NCI-H2171 (cell line): Measurements from ENCODE around the gene TNPO3.
"Not testable (repeated sequence)": the region's sequence is repeated elsewhere in the genome, so short reads cannot be mapped to it uniquely, and the experiment has no call there.

ENCODE experiments used
- DNase-seq: peaks from one replicate; lab custom pipeline; 2025; lab: John Stamatoyannopoulos, UW

TNPO3 gene

DNA sequence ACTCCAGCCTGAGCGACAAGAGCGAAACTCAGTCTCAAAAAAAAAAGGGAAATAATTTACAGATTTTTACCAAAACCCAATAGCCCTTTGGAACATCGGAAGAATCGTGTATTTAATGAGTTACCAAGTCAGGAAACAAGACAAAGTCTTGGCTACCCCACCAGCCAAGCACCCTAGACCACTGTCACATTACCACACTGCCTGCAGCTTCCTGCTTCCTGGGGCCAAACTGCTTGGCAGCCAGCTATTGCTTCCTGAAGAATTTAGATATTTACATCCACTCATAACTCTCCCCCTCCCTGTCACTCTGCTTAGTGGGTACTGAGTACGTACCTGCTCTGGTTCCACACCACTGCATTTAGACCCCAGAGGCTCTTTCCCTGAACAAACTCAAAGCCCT, 14.1 kb upstream of the TNPO3 start:
- DNase-seq, result no peak

DNA sequence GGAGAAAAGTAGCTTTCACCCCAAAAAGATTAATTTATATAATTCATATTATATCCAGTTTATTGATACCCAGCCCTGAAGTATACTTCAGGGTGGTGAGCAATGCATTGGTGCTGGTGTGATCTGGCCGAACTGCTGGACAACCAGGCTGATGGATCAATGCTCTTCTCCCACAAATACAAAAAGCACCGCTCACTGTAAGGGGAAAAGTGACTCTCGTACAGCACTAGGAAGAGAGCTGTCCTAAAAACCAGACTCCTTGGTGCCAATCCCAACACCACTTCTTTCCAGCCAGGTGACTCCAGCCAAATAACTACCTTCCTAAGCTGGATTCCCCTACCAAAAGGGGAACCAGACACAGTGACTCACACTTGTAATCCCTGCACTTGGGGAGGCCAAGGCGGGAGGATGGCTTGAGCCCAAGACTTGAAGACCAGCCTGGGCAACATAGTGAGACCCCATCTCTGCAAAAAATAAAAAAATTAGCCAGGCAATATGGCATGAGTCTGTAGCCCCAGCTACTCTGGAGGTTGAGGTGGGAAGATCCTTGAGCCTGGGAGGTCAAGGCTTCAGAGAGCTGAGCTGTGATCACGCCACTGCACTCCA, 13.1 kb upstream of the TNPO3 start:
- DNase-seq, result no peak

DNA sequence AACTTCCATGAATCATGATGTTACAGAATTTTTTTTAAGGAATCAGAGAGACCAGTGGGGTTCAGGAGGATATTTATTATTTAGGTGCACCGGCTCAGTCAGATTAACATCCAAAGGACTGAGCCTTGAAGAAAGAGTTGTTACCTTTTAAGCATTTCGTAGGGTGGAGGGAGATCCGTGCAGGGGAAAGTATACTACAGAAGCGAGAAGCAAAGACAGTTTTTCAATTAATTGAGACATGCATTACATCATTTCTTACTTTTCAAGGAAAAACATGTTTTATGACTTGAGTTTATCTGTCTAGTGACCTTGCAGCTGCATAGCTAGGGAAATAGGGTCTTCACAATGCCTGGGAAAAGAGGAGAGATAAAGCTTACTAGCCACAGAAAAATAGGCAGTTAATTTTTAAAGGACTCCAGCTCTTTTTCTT, 12.2 kb upstream of the TNPO3 start:
- not testable (repeated sequence) for DNase-seq

DNA sequence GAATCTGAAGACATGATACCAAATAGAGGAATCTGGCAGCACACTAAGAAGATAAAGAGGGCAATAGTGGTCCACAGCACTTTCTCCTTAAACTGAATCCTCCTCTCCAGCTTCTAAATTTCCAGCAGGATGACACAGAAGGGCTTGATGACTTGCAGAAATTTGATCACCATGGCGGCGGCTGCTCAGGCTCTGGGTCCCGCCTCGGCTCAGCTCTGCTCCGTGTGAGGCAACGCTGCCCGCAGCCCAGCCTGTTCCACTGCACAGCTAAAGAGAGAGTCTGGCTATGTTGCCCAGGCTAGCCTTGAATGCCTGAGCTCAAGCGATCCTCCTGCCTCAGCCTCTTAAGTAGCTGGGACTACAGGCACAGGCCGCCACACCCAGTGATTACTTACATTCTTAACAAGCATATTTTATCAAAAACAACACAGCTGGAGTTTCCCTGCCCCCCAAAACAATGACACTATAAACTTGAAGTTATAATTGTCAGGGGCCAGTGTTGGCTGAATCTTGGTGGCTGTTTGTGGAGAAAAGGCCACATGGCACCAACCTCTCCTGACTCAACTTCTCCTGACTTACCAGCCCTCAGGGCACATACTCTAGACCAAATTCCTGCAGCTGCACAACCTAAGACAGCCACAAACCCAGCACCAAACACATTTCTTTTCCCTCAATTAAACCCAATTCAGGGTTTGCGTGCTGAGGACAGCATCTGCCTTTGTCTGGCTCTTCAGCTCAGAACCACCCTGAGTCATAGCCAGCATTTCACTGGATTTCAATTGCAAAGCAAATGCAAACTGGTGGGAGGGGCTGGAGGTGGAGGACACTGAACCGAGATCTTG, 11.6 kb upstream of the TNPO3 start:
- no peak for DNase-seq

DNA sequence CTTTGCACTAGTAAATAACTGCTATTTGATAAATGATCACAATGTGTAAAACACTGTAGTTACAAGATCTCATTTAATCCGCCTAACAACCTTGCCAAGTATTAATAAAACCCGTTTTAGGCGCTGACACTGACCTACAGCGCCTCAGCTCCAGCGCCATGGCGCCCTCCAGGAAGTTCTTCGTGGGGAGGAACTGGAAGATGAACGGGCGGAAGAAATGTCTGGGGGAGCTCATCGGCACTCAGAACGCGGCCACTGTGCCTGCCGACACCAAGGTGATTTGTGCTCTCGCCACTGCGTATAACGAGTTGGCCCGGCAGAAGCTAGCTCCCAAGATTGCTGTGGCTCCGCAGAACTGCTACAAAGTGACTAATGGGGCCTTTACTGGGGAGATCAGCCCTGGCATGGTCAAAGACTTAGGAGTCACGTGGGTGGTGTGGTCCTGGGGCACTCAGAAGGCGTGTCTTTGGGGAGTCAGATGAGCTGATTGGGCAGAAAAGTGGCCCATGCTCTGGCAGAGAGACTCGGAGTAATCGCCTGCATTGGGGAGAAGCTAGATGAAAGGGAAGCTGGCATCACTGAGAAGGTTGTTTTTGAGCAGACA, 1.1 kb upstream of the TNPO3 start:
- DNase-seq, result no peak

DNA sequence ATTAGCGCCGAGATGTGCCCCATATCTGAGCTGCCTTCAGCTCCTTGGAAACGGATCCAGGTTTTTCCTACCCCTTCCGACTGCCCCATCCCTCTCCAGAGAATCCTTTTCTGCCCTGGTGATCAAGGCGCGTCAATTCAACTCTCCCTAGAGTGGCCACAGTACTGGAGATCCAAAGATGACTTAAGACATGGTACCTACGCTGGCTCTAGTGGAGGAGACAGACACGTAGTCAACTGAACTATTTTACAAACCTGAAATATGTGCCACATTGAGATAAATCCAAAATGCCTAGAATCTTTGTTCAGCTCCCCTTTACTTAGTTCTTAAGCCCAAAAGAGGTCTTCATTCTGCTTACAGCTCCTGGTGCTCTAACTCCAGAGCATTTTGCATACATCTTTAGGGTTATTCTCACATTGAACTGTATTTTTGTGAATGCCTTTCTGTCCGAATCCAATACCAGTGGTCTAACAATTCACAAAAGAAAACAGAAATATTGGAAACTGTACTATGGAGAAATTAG, 444 bp upstream of the TNPO3 start:
- no peak for DNase-seq

DNA sequence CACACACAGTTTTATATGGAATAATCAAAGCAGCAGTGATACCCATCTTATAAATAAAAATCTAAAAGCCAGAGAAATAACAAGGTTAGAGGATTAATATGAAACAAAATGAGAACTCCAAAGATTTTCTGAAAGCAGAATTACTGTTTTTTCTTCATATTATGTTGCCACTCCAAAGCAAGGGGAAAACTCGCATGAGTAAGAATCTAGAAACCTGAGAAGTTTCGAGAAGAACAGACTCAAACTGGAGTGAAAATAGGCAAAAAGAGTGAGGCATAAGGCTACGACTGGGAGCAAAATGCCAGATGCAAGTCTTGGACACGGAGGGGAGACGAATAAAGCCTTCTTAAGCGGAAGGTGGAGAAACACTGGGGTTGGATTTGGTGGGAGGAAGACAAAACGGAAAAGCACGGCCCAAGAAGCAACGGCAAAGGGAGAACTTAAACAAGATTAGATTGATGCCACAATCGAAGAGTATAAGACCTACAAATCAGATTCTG, 923 bp downstream of the TNPO3 start:
- no peak for DNase-seq

DNA sequence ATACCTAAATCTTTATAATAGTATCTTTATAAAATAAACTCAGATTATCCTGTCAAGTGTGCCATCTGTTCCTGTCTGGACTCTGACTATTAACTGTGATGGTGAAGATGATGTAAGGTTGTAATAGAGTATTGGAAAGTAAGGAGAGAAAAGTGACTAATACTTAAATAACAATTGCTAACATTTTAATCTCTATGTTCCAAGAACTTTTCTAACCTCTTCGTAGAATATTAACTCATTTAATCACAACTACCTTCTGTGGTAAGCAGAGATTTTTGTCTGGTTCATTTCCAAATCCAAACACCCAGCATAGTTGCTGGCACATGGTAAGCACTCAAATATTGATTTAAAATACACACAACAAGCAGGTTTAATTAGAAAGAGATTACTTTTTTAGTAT, 2.5 kb downstream of the TNPO3 start:
- DNase-seq, result no peak

DNA sequence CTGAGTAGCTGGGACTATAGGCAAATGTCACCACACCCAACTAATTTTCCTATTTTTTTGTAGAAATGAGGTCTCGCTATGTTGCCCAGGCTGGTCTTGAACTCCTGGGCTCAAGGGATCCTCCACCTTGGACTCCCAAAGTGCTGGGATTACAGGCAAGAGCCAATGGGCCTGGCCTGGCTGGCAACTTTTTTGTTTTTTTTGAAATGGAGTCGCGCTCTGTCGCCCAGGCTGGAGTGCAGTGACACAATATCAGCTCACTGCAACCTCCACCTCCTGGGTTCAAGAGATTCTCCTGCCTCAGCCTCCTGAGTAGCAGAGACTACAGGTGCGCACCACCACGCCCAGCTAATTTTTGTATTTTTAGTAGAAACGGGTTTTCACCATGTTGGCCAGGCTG, 3.5 kb downstream of the TNPO3 start:
- DNase-seq, result not testable (repeated sequence)

DNA sequence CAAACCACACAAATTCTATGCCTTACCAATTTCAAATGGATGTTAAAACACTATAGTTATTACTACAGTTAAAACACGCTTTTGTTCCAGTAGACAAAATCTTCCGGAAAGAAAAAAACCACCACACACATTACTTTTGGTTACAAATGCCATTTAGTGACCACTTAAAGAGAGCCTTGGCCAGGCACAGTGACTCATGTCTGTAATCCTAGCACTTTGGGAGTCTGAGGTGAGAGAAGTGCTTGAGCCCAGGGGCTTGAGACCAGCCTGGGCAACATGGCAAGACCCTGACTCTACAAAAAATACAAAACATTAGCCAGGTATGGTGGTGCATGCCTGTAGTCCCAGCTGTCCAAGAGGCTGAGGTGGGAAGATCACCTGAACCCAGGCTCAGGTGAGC, 7.2 kb downstream of the TNPO3 start:
- DNase-seq, result no peak

DNA sequence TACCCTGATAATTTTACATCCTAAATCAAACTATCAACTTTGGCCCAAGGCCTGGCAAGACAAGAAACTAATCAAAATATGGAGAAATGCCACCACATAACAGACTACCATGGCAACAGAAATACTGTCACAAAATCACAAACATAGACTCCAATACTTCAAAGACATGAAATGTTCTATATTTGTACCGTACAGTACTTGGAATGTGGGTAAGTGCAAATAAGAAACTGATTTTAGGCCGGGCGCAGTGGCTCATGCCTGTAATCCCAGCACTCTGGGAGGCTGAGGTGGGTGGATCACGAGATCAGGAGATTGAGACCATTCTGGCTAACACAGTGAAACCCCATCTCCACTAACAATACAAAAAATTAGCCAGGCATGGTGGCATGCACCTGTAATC, 9.2 kb downstream of the TNPO3 start:
- no peak for DNase-seq

DNA sequence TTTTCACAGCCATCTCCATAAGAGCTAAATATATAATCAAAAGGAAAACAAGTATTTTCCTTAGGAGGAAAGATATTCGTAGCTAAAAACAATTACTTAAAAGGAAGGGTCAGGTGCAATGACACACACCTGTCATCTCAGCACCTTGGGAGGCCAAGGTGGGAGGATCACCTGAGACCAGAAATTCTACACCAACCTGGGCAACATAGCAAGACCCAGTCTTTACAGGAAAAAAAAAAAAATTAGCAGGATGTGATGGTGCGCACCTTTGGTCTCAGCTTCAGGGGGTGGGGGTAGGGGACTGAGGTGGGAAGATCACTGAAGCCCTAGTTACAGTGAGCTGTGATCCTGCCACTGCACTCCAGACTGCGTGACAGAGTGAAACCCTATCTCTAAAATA, 11.9 kb downstream of the TNPO3 start:
- DNase-seq, result no peak

DNA sequence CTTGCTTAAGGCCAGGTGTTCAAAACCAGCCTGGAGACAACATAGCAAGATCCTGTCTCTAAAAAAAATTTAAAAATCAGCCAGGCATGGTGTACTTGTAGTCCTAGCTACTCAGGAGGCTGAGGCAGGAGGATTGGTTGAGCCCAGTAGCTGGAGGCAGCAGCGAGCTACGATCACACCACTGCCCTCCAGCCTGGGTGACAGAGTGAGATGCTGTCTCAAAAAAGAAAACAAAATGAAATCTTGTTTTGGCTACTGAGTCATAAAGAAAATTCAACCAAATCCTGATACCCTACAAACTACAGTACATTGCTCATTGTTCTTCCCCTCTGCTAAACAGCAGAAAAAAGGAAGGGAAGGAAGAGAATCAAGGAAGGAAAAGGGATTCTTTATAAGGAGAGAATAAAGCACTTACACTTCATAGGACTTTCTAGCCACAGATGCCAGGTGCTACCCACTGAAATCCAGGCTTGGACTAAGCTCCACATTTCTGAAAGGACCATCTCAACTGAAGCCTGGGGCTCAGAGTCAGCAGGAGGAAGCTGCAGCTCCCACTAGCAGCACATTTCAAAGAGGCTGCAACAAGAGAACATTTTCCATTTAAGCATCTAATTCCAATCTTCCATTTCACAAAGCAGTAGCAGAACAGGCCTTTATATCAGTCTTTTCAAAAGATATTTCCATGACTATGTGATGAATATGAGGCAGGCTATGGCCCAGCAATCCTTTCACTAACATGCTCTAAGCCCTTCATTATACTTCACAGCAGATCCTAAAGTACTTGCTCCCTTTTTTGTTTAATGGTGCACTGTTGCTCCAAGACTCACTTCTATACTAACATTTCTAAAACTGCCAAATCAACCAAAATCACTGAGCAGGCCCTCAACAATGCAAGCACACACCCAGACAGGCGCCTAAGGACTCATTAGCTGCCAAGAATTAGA, 13.5 kb downstream of the TNPO3 start:
- no peak for DNase-seq

DNA sequence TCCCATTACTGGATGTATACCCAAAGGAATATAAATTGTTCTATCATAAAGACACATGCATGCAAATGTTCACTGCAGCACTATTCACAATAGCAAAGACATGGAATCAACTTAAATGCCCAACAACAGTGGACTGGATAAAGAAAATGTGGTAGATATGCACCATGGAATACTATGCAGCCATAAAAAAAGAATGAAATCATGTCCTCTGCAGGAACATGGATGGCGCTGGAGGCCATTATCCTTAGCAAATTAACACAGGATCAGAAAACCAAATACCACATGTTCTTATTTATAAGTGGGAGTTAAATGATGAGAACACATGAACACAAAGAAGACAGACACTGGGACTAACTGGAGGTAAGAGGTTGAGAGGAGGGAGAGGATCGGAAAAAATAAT, 16.4 kb downstream of the TNPO3 start:
- not testable (repeated sequence) for DNase-seq

DNA sequence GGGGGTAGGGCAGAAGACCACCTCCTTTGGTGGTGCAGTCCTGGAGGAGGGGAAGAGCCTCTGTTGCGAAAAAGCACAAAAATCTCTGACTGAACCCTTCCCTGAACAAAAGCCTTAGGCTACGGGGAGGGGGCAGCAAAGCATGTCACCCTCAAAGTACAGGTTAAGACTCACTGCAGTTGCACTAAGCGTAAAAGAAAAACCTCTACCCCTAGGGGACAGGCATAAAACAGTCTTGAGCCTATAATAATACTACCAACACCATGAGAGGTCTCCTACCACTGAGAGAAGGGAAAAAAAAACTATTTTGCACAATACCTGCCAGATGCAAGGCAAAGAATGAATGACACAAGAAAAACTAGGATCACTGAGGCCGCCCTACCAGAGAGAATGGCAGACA, 17.3 kb downstream of the TNPO3 start:
- DNase-seq, result no peak

DNA sequence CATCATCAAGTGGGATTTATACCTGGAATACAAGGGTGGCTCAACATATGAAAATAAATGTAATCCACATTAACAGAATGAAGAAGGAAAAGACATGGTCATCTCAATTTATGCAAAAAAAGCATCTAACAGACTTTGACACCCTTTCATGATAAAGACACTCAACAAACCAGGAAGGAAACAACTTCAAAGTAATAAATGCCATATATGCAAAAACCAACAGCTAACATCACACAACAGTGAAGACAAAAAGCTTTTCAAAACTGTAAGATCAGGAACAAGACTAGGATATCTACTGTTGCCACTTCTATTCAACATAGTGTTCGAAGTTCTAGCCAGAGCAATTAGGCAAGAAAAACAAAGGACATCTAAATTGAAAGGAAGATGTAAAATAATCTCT, 22.9 kb downstream of the TNPO3 start:
- no peak for DNase-seq

DNA sequence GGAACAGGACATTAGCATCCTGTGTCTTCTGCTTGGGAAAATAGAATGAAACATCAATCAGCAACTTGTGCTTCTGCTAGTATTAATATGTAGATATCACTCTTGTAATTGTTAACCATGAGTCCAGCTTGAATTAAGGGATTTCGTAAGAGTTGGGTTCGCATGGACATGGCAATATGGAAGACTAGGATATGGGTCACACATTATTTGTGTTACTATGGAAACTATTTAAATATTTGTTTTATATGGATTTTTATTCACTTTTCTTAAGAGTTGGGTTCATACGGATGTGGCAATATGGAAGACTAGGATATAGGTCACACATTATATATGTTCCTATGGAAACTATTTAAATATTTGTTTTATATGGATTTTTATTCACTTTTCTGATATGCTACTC, 24.5 kb downstream of the TNPO3 start:
- DNase-seq, result no peak

DNA sequence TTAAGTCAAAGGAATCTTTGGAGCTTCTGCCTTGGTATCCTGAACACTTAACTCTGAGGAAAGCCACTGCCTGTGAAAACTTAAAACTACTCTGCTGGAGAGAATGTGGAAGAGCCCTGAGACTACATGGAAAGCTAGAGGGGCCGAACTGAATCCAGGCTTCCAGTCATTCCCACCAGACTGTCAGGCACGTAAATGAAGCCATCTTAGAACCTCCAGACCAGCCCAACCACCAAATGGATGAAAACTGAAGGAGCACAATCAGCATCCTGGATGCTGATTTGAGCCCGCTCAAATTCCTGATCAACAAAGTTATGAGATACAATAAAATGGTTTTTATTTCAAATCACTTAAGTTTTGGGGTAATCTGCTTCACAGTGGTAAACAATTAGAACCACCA, 30.8 kb downstream of the TNPO3 start:
- DNase-seq, result no peak

DNA sequence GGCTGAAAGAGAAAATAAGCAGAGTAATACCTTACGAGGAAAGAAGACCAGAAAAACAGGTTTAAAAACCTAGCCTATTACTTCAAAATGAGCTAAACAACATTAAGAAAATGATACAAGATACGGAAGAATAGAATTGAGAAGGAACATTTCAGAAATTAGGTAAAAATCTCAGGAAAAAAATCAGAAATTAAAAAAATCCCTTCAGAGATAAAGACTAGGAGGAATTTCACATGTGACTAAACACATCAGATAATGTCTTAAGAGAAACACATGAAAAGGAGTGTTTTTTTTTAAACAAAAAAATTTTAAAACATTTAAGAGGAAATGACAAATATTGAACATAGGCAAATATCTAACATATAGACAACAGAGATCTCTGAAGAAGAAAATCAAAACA, 33.3 kb downstream of the TNPO3 start:
- DNase-seq, result no peak

DNA sequence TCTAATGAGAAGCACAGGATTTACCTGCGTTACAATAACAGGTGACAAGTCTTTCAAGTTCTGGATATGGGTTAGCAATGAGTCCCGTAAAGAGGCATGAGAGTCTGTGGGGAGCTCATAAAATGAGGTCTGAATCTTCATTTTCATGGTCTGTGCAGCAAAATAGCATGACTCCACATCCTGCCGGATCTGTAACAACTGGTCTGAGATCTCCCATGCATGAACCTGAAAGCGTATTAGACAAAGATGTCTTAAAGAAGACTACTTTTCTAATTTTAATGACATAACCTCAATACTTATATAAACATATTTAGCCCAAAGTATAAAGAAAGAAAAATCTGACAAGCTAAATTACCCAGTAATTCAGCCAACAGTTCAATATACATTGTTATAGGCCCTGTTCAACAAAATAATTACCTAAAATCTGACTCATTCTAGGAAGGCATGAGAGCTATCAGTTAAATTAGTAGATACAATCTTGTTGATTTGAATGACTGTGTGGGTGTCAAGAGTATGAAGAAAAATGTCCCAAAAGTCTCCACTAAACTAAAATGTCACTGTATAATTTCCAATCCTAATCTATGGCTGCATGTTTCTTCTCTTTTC, 36.9 kb downstream of the TNPO3 start:
- no peak for DNase-seq

DNA sequence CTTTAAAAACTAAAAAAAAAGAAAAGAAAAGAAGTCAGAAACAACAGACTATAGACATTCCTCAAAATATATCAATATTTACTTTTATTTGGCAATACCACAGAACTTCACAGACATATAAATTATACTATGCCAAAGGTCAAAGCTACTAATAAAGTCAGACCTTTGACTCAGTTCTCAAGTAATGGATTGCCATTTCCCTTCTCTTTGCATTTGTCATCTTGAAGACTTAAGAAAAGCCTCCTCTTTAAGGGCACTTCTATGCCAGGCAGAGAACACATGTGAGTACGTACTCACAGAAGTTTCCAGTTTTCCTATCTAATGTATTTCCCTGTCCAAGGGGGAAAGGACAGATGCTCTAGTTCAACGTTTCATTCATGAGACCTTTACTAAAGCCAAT, 37.6 kb downstream of the TNPO3 start:
- DNase-seq, result no peak
